ENCODE data around the gene CLCN6. TPM values are rescaled to one million over a fixed set of nuclear protein-coding genes. Genes with fewer than 3 reads are reported as not detected.

The CLCN6 gene
- total RNA-seq, 6 experiments from 2014 or later: 4.2 to 12.7 (median 9.2) TPM

DNA sequence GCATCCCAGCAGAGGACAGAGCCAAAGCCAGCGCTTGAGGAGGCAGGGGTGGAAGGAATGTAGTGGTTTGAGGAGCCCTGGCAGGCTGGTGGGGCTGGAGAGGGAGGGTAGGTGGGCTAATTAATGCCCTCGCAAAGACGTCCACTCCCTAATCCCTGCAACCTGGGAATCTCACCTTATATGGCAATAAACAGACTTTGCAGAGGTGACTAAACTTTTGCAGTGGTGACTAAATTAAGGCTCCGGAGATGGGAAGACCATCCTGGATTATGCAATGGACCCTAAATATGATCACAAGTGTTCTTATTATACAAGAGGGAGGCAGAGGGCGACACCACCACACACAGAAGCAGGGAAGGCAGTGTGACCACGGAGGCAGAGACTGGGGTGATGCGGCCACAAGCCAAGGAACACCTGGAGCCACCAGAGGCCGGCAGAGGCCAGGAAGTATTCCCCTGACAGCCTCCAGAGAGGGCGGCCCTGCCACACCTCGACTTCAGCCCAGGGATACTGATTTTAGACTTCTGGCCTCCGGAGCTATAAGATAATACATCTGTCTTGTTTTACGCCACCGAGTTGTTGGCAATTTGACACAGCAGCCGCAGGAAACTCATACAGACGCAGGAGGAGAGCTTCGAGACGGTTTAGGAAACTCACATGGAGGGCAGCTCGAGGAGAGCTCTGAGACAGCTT lies 75.9 kb downstream of the CLCN6 start:
- H3K27me3 ChIP-seq: no peaks in the 10 kb centered on the region
- DNase-seq (no peak), ATAC-seq (no peak)
- WGBS (ENCODE audit: insufficient coverage, low coverage, low lambda C conversion rate, missing lambda C conversion rate): 83% methylated on average over 13 of the region's 18 CpGs
- H3K36me3 ChIP-seq: no peaks in the 10 kb centered on the region
- intact Hi-C loops (cut with DNase I): no loop called here
- H3K27ac ChIP-seq: no peak overlapping the region
- no peaks in the 10 kb centered on the region for H3K4me1 ChIP-seq
- TF ChIP-seq POLR2A (IDR thresholded peaks at IDR 0.05): no peak
- no peak for TF ChIP-seq CTCF (IDR thresholded peaks at IDR 0.05)
- H3K4me3 ChIP-seq: no peak overlapping the region
- H3K9me3 ChIP-seq: no peaks in the 10 kb centered on the region

GRCh38 chr1:11882814-11883538 lies 77.0 kb downstream of the CLCN6 start:
- Histone ChIP-seq H3K4me3 (no peak overlapping the region), H3K36me3 (no peaks in the 10 kb centered on the region), H3K27ac (no peak overlapping the region), H3K9me3 (no peaks in the 10 kb centered on the region), H3K4me1 (no peaks in the 10 kb centered on the region), H3K27me3 (no peaks in the 10 kb centered on the region)
- intact Hi-C loops (cut with DNase I): no loop called here
- ATAC-seq (peak in 3 of 4 donors; percentile 35 to 60 (median 48)), DNase-seq (peak in 1 of 3 donors; percentile 46)
- no peak for TF ChIP-seq POLR2A (IDR thresholded peaks at IDR 0.05)
- no peak for TF ChIP-seq CTCF (IDR thresholded peaks at IDR 0.05)
- 75% methylated on average over 4 of the region's 13 CpGs for WGBS (ENCODE audit: insufficient coverage, low coverage, low lambda C conversion rate, missing lambda C conversion rate)

- Histone ChIP-seq H3K27ac (no peak overlapping the region), H3K27me3 (no peaks in the 10 kb centered on the region), H3K4me3 (no peak overlapping the region), H3K36me3 (no peaks in the 10 kb centered on the region), H3K9me3 (no peaks in the 10 kb centered on the region), H3K4me1 (no peaks in the 10 kb centered on the region)
- TF ChIP-seq POLR2A (IDR thresholded peaks at IDR 0.05) (no peak), CTCF (IDR thresholded peaks at IDR 0.05) (no peak)
- DNase-seq (no peak), ATAC-seq (no peak)
- intact Hi-C loops (cut with DNase I): no loop called here
- 65% methylated on average over 3 of the region's 6 CpGs for WGBS (ENCODE audit: insufficient coverage, low coverage, low lambda C conversion rate, missing lambda C conversion rate)
Measured at GRCh38 chr1:11885916-11886315, 79.9 kb downstream of the CLCN6 start.

GRCh38 chr1:11886986-11887665 lies 81.1 kb downstream of the CLCN6 start:
- no CpG with 5 or more reads among the region's 19 CpGs for WGBS (ENCODE audit: insufficient coverage, low coverage, low lambda C conversion rate, missing lambda C conversion rate)
- ATAC-seq (no peak), DNase-seq (no peak)
- Histone ChIP-seq H3K9me3 (no peaks in the 10 kb centered on the region), H3K4me1 (no peaks in the 10 kb centered on the region), H3K27ac (no peak overlapping the region), H3K36me3 (no peaks in the 10 kb centered on the region), H3K4me3 (no peak overlapping the region), H3K27me3 (no peaks in the 10 kb centered on the region)
- TF ChIP-seq CTCF (IDR thresholded peaks at IDR 0.05) (no peak), POLR2A (IDR thresholded peaks at IDR 0.05) (no peak)
- intact Hi-C loops (cut with DNase I): no loop called here

Measured in right lobe of liver (tissue), 6 donors.